ENCODE measurements around the gene JMY. TPM values are rescaled to one million over a fixed set of nuclear protein-coding genes. Genes with fewer than 3 reads are reported as not detected.

Gene JMY
- polyA plus RNA-seq, 2 of the 4 experiments (the other 2 are of a cell fraction), result 4.2 to 5.0 TPM

DNA sequence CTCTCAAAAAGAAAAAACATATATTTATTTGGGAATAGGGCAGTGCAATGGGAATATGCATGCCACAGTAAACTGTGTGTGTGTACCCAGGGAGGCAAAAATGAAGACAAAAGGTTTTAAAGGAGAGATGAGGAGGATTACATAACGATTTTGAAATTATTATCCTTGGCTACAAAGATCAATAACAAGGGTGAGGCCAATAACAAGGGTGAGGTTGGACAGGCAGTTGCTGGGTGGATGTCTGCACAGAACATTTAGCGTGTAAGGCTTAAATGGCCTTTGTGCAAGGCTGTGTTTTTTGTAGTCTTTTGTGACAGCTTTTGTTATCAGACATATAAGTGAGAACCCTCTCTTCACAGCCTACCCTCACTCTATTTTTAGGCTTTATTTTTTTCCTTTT is 114.0 kb downstream of the JMY start:
- FAIRE-seq, result no peak
- H3K4me2 ChIP-seq, result no peak overlapping the region

DNA sequence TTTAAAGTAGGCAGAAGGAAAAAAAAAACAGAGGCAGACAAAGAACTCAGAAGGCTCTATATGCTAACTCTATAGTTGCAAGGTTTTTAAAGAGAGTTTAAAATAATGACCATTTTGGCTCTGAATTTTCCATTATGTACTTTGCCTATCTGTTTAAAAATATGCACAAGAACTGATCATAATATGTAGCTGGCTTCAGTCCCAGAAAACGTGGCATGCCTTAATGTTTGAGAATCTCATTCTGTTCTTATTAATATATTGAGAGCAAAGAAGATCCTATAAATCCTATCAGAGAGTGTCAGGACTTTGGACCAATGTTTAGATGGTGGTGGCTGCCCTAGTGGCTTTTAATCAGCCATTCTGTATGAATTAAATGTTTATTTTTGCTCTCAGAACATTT is 121.5 kb downstream of the JMY start:
- ATAC-seq (no peak), FAIRE-seq (no peak), DNase-seq (ENCODE audit: low read depth in 1 of 2, low spot score in 1 of 2) (no peak)
- ChIA-PET POLR2A (no interaction called here), CTCF (interaction anchor here (1.1 kb wide), 1 partner anchor 332 kb away, joined by 4 read pairs; no protein-coding TSS in a partner anchor)
- Histone ChIP-seq H3K4me2 (no peak overlapping the region), H3K27ac (no peak overlapping the region), H3K9me3 (no peaks in the 10 kb centered on the region), H3K4me1 (no peaks in the 10 kb centered on the region), H3K4me3 (no peak overlapping the region)
- WGBS (ENCODE audit: missing lambda C conversion rate), result 9% methylated on average over 1 of the region's 1 CpG
- no peak for TF ChIP-seq CEBPB (IDR thresholded peaks at IDR 0.05)
- no peak for TF ChIP-seq HOXA7 (CRISPR knock-in tag; IDR thresholded peaks at IDR 0.05)
- no peak for TF ChIP-seq FOSL2 (IDR thresholded peaks at IDR 0.05)
- no peak for TF ChIP-seq FOSL2 (CRISPR knock-in tag; IDR thresholded peaks at IDR 0.05)
- no peak for TF ChIP-seq RAD21 (conservative IDR thresholded peaks at IDR 0.05 in 1 of 2, IDR thresholded peaks at IDR 0.05 in 1 of 2)
- TF ChIP-seq, protein P1, sequence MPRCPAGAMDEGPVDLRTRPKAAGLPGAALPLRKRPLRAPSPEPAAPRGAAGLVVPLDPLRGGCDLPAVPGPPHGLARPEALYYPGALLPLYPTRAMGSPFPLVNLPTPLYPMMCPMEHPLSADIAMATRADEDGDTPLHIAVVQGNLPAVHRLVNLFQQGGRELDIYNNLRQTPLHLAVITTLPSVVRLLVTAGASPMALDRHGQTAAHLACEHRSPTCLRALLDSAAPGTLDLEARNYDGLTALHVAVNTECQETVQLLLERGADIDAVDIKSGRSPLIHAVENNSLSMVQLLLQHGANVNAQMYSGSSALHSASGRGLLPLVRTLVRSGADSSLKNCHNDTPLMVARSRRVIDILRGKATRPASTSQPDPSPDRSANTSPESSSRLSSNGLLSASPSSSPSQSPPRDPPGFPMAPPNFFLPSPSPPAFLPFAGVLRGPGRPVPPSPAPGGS (IDR thresholded peaks at IDR 0.05), result no peak
- TF ChIP-seq FOSB (CRISPR knock-in tag; IDR thresholded peaks at IDR 0.05), result no peak
- no peak for TF ChIP-seq HDAC2 (IDR thresholded peaks at IDR 0.05)
- TF ChIP-seq BHLHE40 (IDR thresholded peaks at IDR 0.05; ENCODE audit: low read depth, low read length), result no peak
- TF ChIP-seq POLR2A (IDR thresholded peaks at IDR 0.05; ENCODE audit: low read length), result no peak
- TF ChIP-seq HEYL (CRISPR knock-in tag; IDR thresholded peaks at IDR 0.05), result no peak
- no peak for TF ChIP-seq SREBF2 (IDR thresholded peaks at IDR 0.05)

More for the DNA sequence above, 114.0 kb downstream of the JMY start:
- ChIA-PET POLR2A (no interaction called here), CTCF (no interaction called here)
- DNase-seq (ENCODE audit: low read depth in 1 of 2, low spot score in 1 of 2) (no peak), ATAC-seq (no peak)
- TF ChIP-seq MYC (IDR thresholded peaks at IDR 0.05; ENCODE audit: borderline replicate concordance, low read length), result no peak
- no peak for TF ChIP-seq CHD4 (IDR thresholded peaks at IDR 0.05; ENCODE audit: borderline replicate concordance)
- no peak for TF ChIP-seq TFCP2L1 (CRISPR knock-in tag; IDR thresholded peaks at IDR 0.05)
- Histone ChIP-seq H3K27ac (no peak overlapping the region), H3K9me3 (no peaks in the 10 kb centered on the region), H3K4me1 (peaks cover 9% of the 10 kb centered on the region), H3K4me3 (no peak overlapping the region)
- 50% methylated on average over 2 of the region's 2 CpGs for WGBS (ENCODE audit: missing lambda C conversion rate)

Small RNA genes within 50 kb of the gene (small RNA-seq; reads per million reads assigned to genes)
- gene AC016559.1 (0 reads per million in 6 experiments), gene RF00425 (0 to 0.26 (median 0) reads per million in 6 experiments)

Other genes starting within 250 kb of the JMY start
- gene DMGDH, start 166.5 kb upstream of the JMY start, polyA plus RNA-seq (2011; rRNA removed), result 1.5 and 2.2 TPM in 2 replicates
- gene DMGDH, start 166.5 kb upstream of the JMY start, polyA plus RNA-seq (2017; fragmentation: RNase III; extraction: RNeasy Plus Mini Kit Qiagen cat#74134 plus additional on column Dnase treatment), result not detected in 3 replicates
- not detected in 2 replicates for gene BHMT2, start 166.4 kb upstream of the JMY start, polyA plus RNA-seq (2011; rRNA removed)
- not detected in 3 replicates for gene BHMT2, start 166.4 kb upstream of the JMY start, polyA plus RNA-seq (2017; fragmentation: RNase III; extraction: RNeasy Plus Mini Kit Qiagen cat#74134 plus additional on column Dnase treatment)
- gene BHMT, start 124.3 kb upstream of the JMY start, polyA plus RNA-seq (2011; rRNA removed), result not detected in 2 replicates
- gene BHMT, start 124.3 kb upstream of the JMY start, polyA plus RNA-seq (2017; fragmentation: RNase III; extraction: RNeasy Plus Mini Kit Qiagen cat#74134 plus additional on column Dnase treatment), result not detected in 3 replicates

All from A549 (cell line).